GM12878 (cell line): ENCODE data around the gene TRIM63. TPM values are rescaled to one million over a fixed set of nuclear protein-coding genes. Genes with fewer than 3 reads are reported as not detected.

ENCODE experiments used
- ATAC-seq: fragments of 200-7000 bp; cut with Tn5 transposase; 3 replicates; pipeline ENCODE4 v1.9.1; 2020; ENCODE audit warnings: mild to moderate bottlenecking, moderate library complexity
- BruUV-seq: library from RNA; stranded (reverse); fragments of 400-500 nt; replicated peaks from 2 replicates; lab custom pipeline; 2021; lab: Mats Ljungman, UMichigan
- CTCF ChIA-PET: fragments of 300-600 bp; sonication (Branson Sonifier 250); formaldehyde crosslinking; extraction: SDS; loops from one replicate; lab custom pipeline; 2021; ENCODE audit warnings: inconsistent platforms; lab: Yijun Ruan, JAX
- POLR2A ChIA-PET: fragments of 350-600 bp; formaldehyde crosslinking; extraction: SDS; loops from one replicate; lab custom pipeline; 2021; ENCODE audit warnings: inconsistent platforms; lab: Charles Lee
- RAD21 ChIA-PET: fragments of 300-600 bp; sonication (Branson Sonifier 250); formaldehyde crosslinking; loops from one replicate; lab custom pipeline; 2023; ENCODE audit warnings: antibody characterized with exemption; ENCODE audit not compliant: unreplicated experiment; lab: Charles Lee
- SMC1A ChIA-PET: fragments of 300-600 bp; sonication (Branson Sonifier 250); formaldehyde crosslinking; loops from one replicate; lab custom pipeline; 2023; ENCODE audit not compliant: unreplicated experiment, uncharacterized antibody; lab: Charles Lee
- DNase-seq: peaks from one replicate; pipeline ENCODE4 v3.0.0-alpha.2; 2011; ENCODE audit warnings: low read depth, low spot score
- FAIRE-seq: peaks from 3 replicates; lab custom pipeline; 2011; peaks lifted over from hg19 to GRCh38; lab: Jason Lieb, UNC
- H2AFZ ChIP-seq: 2 replicates; pipeline ENCODE4 v1.6.0; 2011; ENCODE audit warnings: low read depth, low read length, control low read depth; ENCODE audit not compliant: control insufficient read depth
- H3K27ac ChIP-seq: 2 replicates; pipeline ENCODE4 v1.5.1; 2011; ENCODE audit warnings: control low read depth; ENCODE audit not compliant: control insufficient read depth, insufficient read depth
- H3K27me3 ChIP-seq, 2 experiments: replicated peaks in 1 of 2; 2 replicates each; pipeline versions ENCODE4 v1.6.0 to v1.6.1; 2011; ENCODE audit warnings: low read length in 1 of 2; ENCODE audit not compliant: control insufficient read depth in 2 of 2, insufficient read depth in 2 of 2
- H3K36me3 ChIP-seq, 2 experiments: 2 replicates each; pipeline ENCODE4 v1.5.1; 2011; ENCODE audit warnings: low read length in 1 of 2; ENCODE audit not compliant: control insufficient read depth in 2 of 2, insufficient read depth in 2 of 2
- H3K4me1 ChIP-seq: 2 replicates; pipeline ENCODE4 v1.6.1; 2011; ENCODE audit warnings: mild to moderate bottlenecking, low read length, moderate library complexity, mixed read lengths; ENCODE audit not compliant: control insufficient read depth, insufficient read depth
- H3K4me2 ChIP-seq: 2 replicates; pipeline ENCODE4 v1.6.0; 2011; ENCODE audit warnings: control low read depth; ENCODE audit not compliant: control insufficient read depth, insufficient read depth
- H3K4me3 ChIP-seq: fragments of 200-600 bp; sonication (generic); 2 replicates; pipeline ENCODE4 v1.5.1; 2016
- H3K79me2 ChIP-seq: 2 replicates; pipeline ENCODE4 v1.6.0; 2011; ENCODE audit warnings: low read length; ENCODE audit not compliant: control insufficient read depth, insufficient read depth
- H3K9ac ChIP-seq: 2 replicates; pipeline ENCODE4 v1.8.0; 2011; ENCODE audit warnings: low read length, control low read depth, mixed read lengths; ENCODE audit not compliant: control insufficient read depth, insufficient read depth
- H3K9me3 ChIP-seq: replicated peaks from 3 replicates; pipeline ENCODE4 v1.5.1; 2011; ENCODE audit warnings: mild to moderate bottlenecking, low read length; ENCODE audit not compliant: control insufficient read depth, insufficient read depth
- H4K20me1 ChIP-seq: 2 replicates; pipeline ENCODE4 v1.6.0; 2011; ENCODE audit not compliant: control insufficient read depth, insufficient read depth
- BACH1 ChIP-seq: fragments of 450-650 bp; IDR thresholded peaks from 2 replicates; pipeline ENCODE4 v1.6.1; 2017; ENCODE audit warnings: mild to moderate bottlenecking, borderline replicate concordance
- GATAD2B ChIP-seq: fragments of 450-650 bp; conservative IDR thresholded peaks from 2 replicates; pipeline ENCODE4 v1.6.1; 2017; ENCODE audit warnings: low read depth, mild to moderate bottlenecking, moderate library complexity
- KDM1A ChIP-seq: fragments of 200-600 bp; sonication (generic); IDR thresholded peaks from 2 replicates; pipeline ENCODE4 v1.6.1; 2016; ENCODE audit warnings: borderline replicate concordance
- KLF5 ChIP-seq: fragments of 450-650 bp; IDR thresholded peaks from 2 replicates; pipeline ENCODE4 v1.6.1; 2014; ENCODE audit warnings: mild to moderate bottlenecking; ENCODE audit not compliant: partially characterized antibody
- MTA2 ChIP-seq: fragments of 450-650 bp; IDR thresholded peaks from 2 replicates; pipeline ENCODE4 v1.6.1; 2016; ENCODE audit warnings: low read depth, mild to moderate bottlenecking, moderate library complexity
- MXI1 ChIP-seq: fragments of 150-350 bp; IDR thresholded peaks from 2 replicates; pipeline ENCODE4 v1.6.1; 2011; ENCODE audit warnings: low read depth, mild to moderate bottlenecking, inconsistent platforms, low read length, improper control_type of control experiment
- RBBP5 ChIP-seq: fragments of 200-600 bp; sonication (generic); conservative IDR thresholded peaks from 2 replicates; pipeline ENCODE4 v1.6.1; 2016
- SMC3 ChIP-seq: IDR thresholded peaks from 2 replicates; pipeline ENCODE4 v1.6.1; 2011; ENCODE audit warnings: low read length, improper control_type of control experiment, borderline replicate concordance
- STAT3 ChIP-seq: IDR thresholded peaks from 2 replicates; pipeline ENCODE4 v1.6.1; 2011; ENCODE audit warnings: low read depth, low read length, improper control_type of control experiment
- TCF12 ChIP-seq: IDR thresholded peaks from 2 replicates; pipeline ENCODE4 v1.6.1; 2011; ENCODE audit warnings: low read depth, mild to moderate bottlenecking, low read length
- ZNF274 ChIP-seq: IDR thresholded peaks from one replicate; pipeline ENCODE4 v1.8.0; 2011; ENCODE audit not compliant: insufficient read length, insufficient read depth
- WGBS: methylation state at CpG from one replicate; pipeline ENCODE4 v1.1.6; 2016; ENCODE audit warnings: low lambda C conversion rate; ENCODE audit not compliant: insufficient replicate concordance, insufficient coverage; ENCODE audit errors: missing lambda C conversion rate; 5-methylcytosine and 5-hydroxymethylcytosine counted together
- in situ Hi-C: fragments of 300-500 bp; cut with MboI; formaldehyde crosslinking; loops from 9 replicates; pipeline ENCODE4 v1.14.3; 2018; ENCODE audit warnings: mixed read lengths
- intact Hi-C: fragments of 100-400 bp; cut with micrococcal nuclease; formaldehyde crosslinking; loops from one replicate; pipeline ENCODE4 v1.14.2; 2022; ENCODE audit not compliant: unreplicated experiment
- polyA plus RNA-seq, 11 experiments: library from polyadenylated mRNA; depleted of rRNA in 4 of 11; unstranded in 6 of 11; stranded (reverse) in 5 of 11; fragments of >200 nt; fragmentation: Nextera tagmentation in 4 of 11; fragmentation: Illumina TruSeq in 1 of 11; extraction: Ambion mirVana in 4 of 11; extraction: Trizol in 1 of 11; gene quantifications; 1 replicate in 1 of 11; 2 replicates in 10 of 11; pipeline versions ENCODE4 v1.2.1 to v1.2.3, GENCODE V29; 2011 to 2016; ENCODE audit warnings: inconsistent platforms in 2 of 11, missing spikeins in 2 of 11, low read depth in 1 of 11
- total RNA-seq, 4 experiments: library from RNA; depleted of rRNA in 3 of 4; stranded (reverse); fragments of >200 nt in 3 of 4; fragmentation: Illumina TruSeq in 1 of 4; extraction: Trizol in 1 of 4; gene quantifications; 2 replicates each; pipeline versions ENCODE4 v1.2.1 to v1.2.3, GENCODE V29; 2013 to 2021

Gene TRIM63
- total and polyA plus RNA-seq, 10 of the 15 experiments (the other 5 are each of a cell fraction or from before 2014, with no cell fraction given), result not detected

- ChIA-PET CTCF (no interaction called here), POLR2A (no interaction called here)
- no peak overlapping the region for H3K9ac ChIP-seq
- H3K4me2 ChIP-seq, result no peak overlapping the region
- peaks cover 0 to 2% of the 10 kb centered on the region in 2 experiments; a peak in 2 of 4 replicates for H3K27me3 ChIP-seq
- WGBS, result 52% methylated on average over 6 of the region's 6 CpGs
- no peak for FAIRE-seq
- H3K4me3 ChIP-seq, result no peak overlapping the region
- no peaks in the 10 kb centered on the region; the same call in 1 of the 2 replicates for H4K20me1 ChIP-seq
- no peak for ATAC-seq
- TF ChIP-seq MTA2 (no peak), KDM1A (no peak), RBBP5 (no peak), ZNF274 (no peak), MXI1 (no peak), KLF5 (no peak), STAT3 (no peak)
- TF ChIP-seq, all 136 proteins: peak for 0
- no peak for DNase-seq
- ChIA-PET SMC1A (no interaction called here), RAD21 (no interaction called here)
- Histone ChIP-seq H2AFZ (no peak overlapping the region), H3K4me1 (no peaks in the 10 kb centered on the region), H3K79me2 (no peaks in the 10 kb centered on the region), H3K27ac (no peak overlapping the region), H3K9me3 (no peaks in the 10 kb centered on the region), H3K36me3 (no peaks in the 10 kb centered on the region)
- in situ Hi-C loops, result no loop called here
- intact Hi-C loops, result no loop called here
- BruUV-seq, result no TSS peak
These were observed 4.9 kb upstream of the TRIM63 start for GRCh38 chr1:26072305-26072704.

GRCh38 chr1:26070963-26071342 is 3.5 kb upstream of the TRIM63 start:
- intact Hi-C loops, result no loop called here
- CTCF ChIA-PET, result interaction anchor here (1.2 kb wide), 1 partner anchor 35 kb away, joined by 3 read pairs; no protein-coding TSS in a partner anchor
- no peak overlapping the region for H3K9ac ChIP-seq

More at GRCh38 chr1:26070963-26071342, 3.5 kb upstream of the TRIM63 start:
- Histone ChIP-seq H3K27ac (no peak overlapping the region), H4K20me1 (no peaks in the 10 kb centered on the region; the same call in 1 of the 2 replicates), H3K4me2 (no peak overlapping the region), H3K4me1 (no peaks in the 10 kb centered on the region), H3K9me3 (no peaks in the 10 kb centered on the region), H3K79me2 (no peaks in the 10 kb centered on the region), H3K27me3 (peaks cover 0 to 7% of the 10 kb centered on the region in 2 experiments; a peak in 3 of 4 replicates), H2AFZ (no peak overlapping the region), H3K4me3 (no peak overlapping the region), H3K36me3 (no peaks in the 10 kb centered on the region)
- SMC1A ChIA-PET, result no interaction called here
- in situ Hi-C loops, result no loop called here
- no peak for FAIRE-seq
- no peak for TF ChIP-seq TCF12
- TF ChIP-seq BACH1, result no peak
- no peak for TF ChIP-seq GATAD2B
- TF ChIP-seq SMC3, result no peak
- DNase-seq, result no peak
- WGBS, result 59% methylated on average over 6 of the region's 6 CpGs
- no peak for ATAC-seq
- RAD21 ChIA-PET, result no interaction called here
- POLR2A ChIA-PET, result no interaction called here
- no TSS peak for BruUV-seq
